H1 (cell line): ENCODE measurements around the gene NRN1L. TPM values are rescaled to one million over a fixed set of nuclear protein-coding genes. Genes with fewer than 3 reads are reported as not detected.

ENCODE experiments used
- CTCF ChIA-PET: fragments of 300-600 bp; sonication (Branson Sonifier 250); formaldehyde crosslinking; loops from one replicate; lab custom pipeline; 2021; ENCODE audit not compliant: partially characterized antibody; lab: Charles Lee
- POLR2A ChIA-PET: fragments of 300-600 bp; sonication (Branson Sonifier 250); formaldehyde crosslinking; loops from one replicate; lab custom pipeline; 2021; ENCODE audit warnings: inconsistent platforms; ENCODE audit not compliant: partially characterized antibody; lab: Charles Lee
- DNase-seq, 2 experiments: peaks; one replicate each; pipeline versions ENCODE4 v3.0.0 to v3.0.0-alpha.2; 2010 to 2022; ENCODE audit warnings: low spot score in 2 of 2, low read depth in 1 of 2, mixed read lengths in 1 of 2
- FAIRE-seq: peaks from 2 replicates; lab custom pipeline; 2011; peaks lifted over from hg19 to GRCh38; lab: Jason Lieb, UNC
- H2AFZ ChIP-seq: 2 replicates; pipeline ENCODE4 v1.8.1; 2012; ENCODE audit warnings: low read length, inconsistent platforms
- H2AK5ac ChIP-seq: 2 replicates; pipeline ENCODE4 v1.6.1; 2013; ENCODE audit warnings: low read depth, low read length
- H2BK120ac ChIP-seq: replicated peaks from 2 replicates; pipeline ENCODE3; 2013; ENCODE audit warnings: low read depth, low read length, inconsistent platforms
- H2BK12ac ChIP-seq: 2 replicates; pipeline ENCODE4 v1.6.1; 2013; ENCODE audit warnings: low read depth, low read length
- H2BK15ac ChIP-seq: 2 replicates; pipeline ENCODE4 v1.6.1; 2013; ENCODE audit warnings: low read length
- H2BK20ac ChIP-seq: 2 replicates; pipeline ENCODE4 v1.6.1; 2013; ENCODE audit warnings: low read length
- H2BK5ac ChIP-seq: 2 replicates; pipeline ENCODE4 v1.6.1; 2013; ENCODE audit warnings: low read depth, low read length
- H3K14ac ChIP-seq: 2 replicates; pipeline ENCODE4 v1.6.1; 2013; ENCODE audit warnings: inconsistent platforms; ENCODE audit not compliant: insufficient read length
- H3K18ac ChIP-seq: 2 replicates; pipeline ENCODE4 v1.6.1; 2013; ENCODE audit warnings: low read length; ENCODE audit errors: extremely low read depth
- H3K23ac ChIP-seq: 2 replicates; pipeline ENCODE4 v1.6.1; 2013; ENCODE audit warnings: inconsistent platforms; ENCODE audit not compliant: insufficient read length
- H3K23me2 ChIP-seq: 2 replicates; pipeline ENCODE4 v1.6.1; 2013; ENCODE audit warnings: low read depth, low read length
- H3K27ac ChIP-seq: 2 replicates; pipeline ENCODE4 v1.6.1; 2011; ENCODE audit warnings: low read depth, low read length, inconsistent platforms
- H3K27me3 ChIP-seq, 4 experiments: replicated peaks in 1 of 4; 1 replicate in 1 of 4; 2 replicates in 3 of 4; pipeline versions ENCODE4 v1.6.1 to v1.8.1; 2011 to 2013; ENCODE audit warnings: low read length in 3 of 4, mild to moderate bottlenecking in 3 of 4, inconsistent platforms in 2 of 4, mixed read lengths in 2 of 4, moderate library complexity in 1 of 4; ENCODE audit not compliant: control insufficient read depth in 3 of 4, insufficient read depth in 3 of 4; ENCODE audit errors: extremely low read depth in 1 of 4
- H3K36me3 ChIP-seq, 4 experiments: 2 replicates each; pipeline versions ENCODE4 v1.6.1 to v1.8.1; 2011 to 2013; ENCODE audit warnings: mild to moderate bottlenecking in 4 of 4, low read length in 3 of 4, moderate library complexity in 2 of 4, control low read depth in 1 of 4, inconsistent platforms in 1 of 4; ENCODE audit not compliant: insufficient read depth in 4 of 4, control insufficient read depth in 2 of 4
- H3K4ac ChIP-seq: replicated peaks from 2 replicates; pipeline ENCODE3; 2013; ENCODE audit warnings: low read length, low read depth, mixed read lengths, inconsistent platforms; ENCODE audit not compliant: insufficient read length
- H3K4me1 ChIP-seq, 4 experiments: replicated peaks in 1 of 4; 1 replicate in 1 of 4; 2 replicates in 3 of 4; pipeline versions ENCODE4 v1.6.1 to v1.8.1; 2011 to 2013; ENCODE audit warnings: low read length in 3 of 4, inconsistent platforms in 2 of 4, mixed read lengths in 1 of 4; ENCODE audit not compliant: insufficient read depth in 4 of 4, control insufficient read depth in 3 of 4
- H3K4me2 ChIP-seq, 2 experiments: 2 replicates each; pipeline versions ENCODE4 v1.6.1 to v1.8.1; 2011 to 2013; ENCODE audit warnings: low read depth in 2 of 2, low read length in 2 of 2, control low read depth in 1 of 2, inconsistent platforms in 1 of 2, mild to moderate bottlenecking in 1 of 2; ENCODE audit not compliant: insufficient read depth in 1 of 2
- H3K4me3 ChIP-seq, 4 experiments: fragments of 200-600, 300-600 bp in 1 of 4; sonication (generic), shearing (Covaris generic), sonication (Bioruptor Twin) in 1 of 4; 2 replicates each; pipeline versions ENCODE4 v1.5.1 to v1.8.1; 2011 to 2016; ENCODE audit warnings: low read length in 4 of 4, low read depth in 3 of 4, control low read depth in 2 of 4, inconsistent platforms in 2 of 4, mild to moderate bottlenecking in 2 of 4, mixed read lengths in 1 of 4, moderate library complexity in 1 of 4; ENCODE audit not compliant: insufficient read depth in 2 of 4; ENCODE audit errors: extremely low read depth in 1 of 4
- H3K56ac ChIP-seq: replicated peaks from 2 replicates; pipeline ENCODE3; 2013; ENCODE audit warnings: low read depth, mild to moderate bottlenecking, mixed read lengths, low read length, inconsistent platforms; ENCODE audit not compliant: insufficient read length
- H3K79me1 ChIP-seq: 2 replicates; pipeline ENCODE4 v1.6.1; 2013; ENCODE audit warnings: low read depth, low read length, control low read depth
- H3K79me2 ChIP-seq, 2 experiments: 2 replicates each; pipeline versions ENCODE4 v1.6.1 to v1.8.1; 2012 to 2013; ENCODE audit warnings: low read length in 2 of 2, mild to moderate bottlenecking in 2 of 2, inconsistent platforms in 1 of 2; ENCODE audit not compliant: insufficient read depth in 2 of 2, control insufficient read depth in 1 of 2
- H3K9ac ChIP-seq, 4 experiments: replicated peaks in 1 of 4; 1 replicate in 1 of 4; 2 replicates in 3 of 4; pipeline versions ENCODE4 v1.6.1 to v1.8.1; 2011 to 2013; ENCODE audit warnings: low read depth in 3 of 4, low read length in 3 of 4, control low read depth in 2 of 4, mild to moderate bottlenecking in 2 of 4, moderate library complexity in 2 of 4, inconsistent platforms in 1 of 4; ENCODE audit errors: extremely low read depth in 1 of 4
- H3K9me3 ChIP-seq, 2 experiments: 2 replicates each; pipeline versions ENCODE4 v1.6.1 to v1.8.1; 2012 to 2013; ENCODE audit warnings: mild to moderate bottlenecking in 2 of 2, moderate library complexity in 2 of 2, control low read depth in 1 of 2, inconsistent platforms in 1 of 2, low read depth in 1 of 2, low read length in 1 of 2, mixed read lengths in 1 of 2; ENCODE audit not compliant: insufficient read depth in 2 of 2
- H4K20me1 ChIP-seq, 2 experiments: replicated peaks in 1 of 2; 2 replicates each; pipeline versions ENCODE3 to v1.8.1; 2011 to 2013; ENCODE audit warnings: inconsistent platforms in 2 of 2, low read length in 2 of 2, mild to moderate bottlenecking in 1 of 2; ENCODE audit not compliant: insufficient read depth in 2 of 2, control insufficient read depth in 1 of 2
- H4K5ac ChIP-seq: 2 replicates; pipeline ENCODE4 v1.6.1; 2013; ENCODE audit warnings: low read length, low read depth, mixed read lengths, inconsistent platforms; ENCODE audit not compliant: insufficient read length
- H4K8ac ChIP-seq: 2 replicates; pipeline ENCODE4 v1.8.0; 2013; ENCODE audit warnings: mild to moderate bottlenecking, moderate library complexity, low read length, inconsistent platforms; ENCODE audit not compliant: insufficient read depth; ENCODE audit errors: extremely low read depth
- H4K91ac ChIP-seq: replicated peaks from 2 replicates; pipeline ENCODE3; 2013; ENCODE audit warnings: low read length, mixed read lengths, inconsistent platforms; ENCODE audit not compliant: insufficient read length
- BCL11A ChIP-seq, 2 experiments: IDR thresholded peaks; one replicate each; pipeline ENCODE4 v1.6.1; 2011; ENCODE audit warnings: low read depth in 2 of 2, low read length in 2 of 2, mild to moderate bottlenecking in 2 of 2
- POLR2A ChIP-seq, 2 experiments: IDR thresholded peaks; 1 replicate in 1 of 2; 2 replicates in 1 of 2; pipeline ENCODE4 v1.6.1; 2011; ENCODE audit warnings: low read depth in 2 of 2, low read length in 2 of 2, mild to moderate bottlenecking in 2 of 2; ENCODE audit errors: control extremely low read depth in 1 of 2
- YY1 ChIP-seq: IDR thresholded peaks from 2 replicates; pipeline ENCODE4 v1.6.1; 2011; ENCODE audit warnings: low read depth, mild to moderate bottlenecking, low read length
- WGBS, 2 experiments: shearing (Covaris generic) in 1 of 2; methylation state at CpG; one replicate each; pipeline versions ENCODE4 v1.1.6 to v1.1.7; 2013 to 2015; ENCODE audit warnings: low lambda C conversion rate in 2 of 2, mixed read lengths in 2 of 2, inconsistent platforms in 1 of 2, low coverage in 1 of 2, missing lambda C conversion rate in 1 of 2; ENCODE audit not compliant: insufficient replicate concordance in 2 of 2, insufficient coverage in 1 of 2, insufficient read length in 1 of 2; ENCODE audit errors: extremely low coverage in 1 of 2, missing lambda C conversion rate in 1 of 2; 5-methylcytosine and 5-hydroxymethylcytosine counted together
- polyA plus RNA-seq, 7 experiments: library from polyadenylated mRNA; depleted of rRNA in 3 of 7; stranded (reverse) in 5 of 7; unstranded in 2 of 7; fragments of >200 nt in 5 of 7; fragments of 200-250 nt in 2 of 7; gene quantifications; 1 replicate in 5 of 7; 2 replicates in 1 of 7; 4 replicates in 1 of 7; pipeline versions ENCODE4 v1.2.1 to v1.2.3, GENCODE V29; 2011 to 2013; ENCODE audit warnings: missing spikeins in 2 of 7, mixed read lengths in 2 of 7
- total RNA-seq: library from RNA; stranded (reverse); fragmentation: NEBNext Ultra II Directional; extraction: Animal tissue kit (Norgen Biotek cat#: 25700); gene quantifications from 2 replicates; pipeline ENCODE4 v1.2.1, GENCODE V29; 2021

The NRN1L gene
- total and polyA plus RNA-seq, 2 of the 8 experiments (the other 6 are each of a cell fraction or from before 2014, with no cell fraction given): 4.1 to 35.2 TPM

GRCh38 chr16:67930678-67931211 lies 46.1 kb downstream of the NRN1L start:
- Histone ChIP-seq H3K27me3 (no peaks in the 10 kb centered on the region), H3K9me3 (no peaks in the 10 kb centered on the region), H3K18ac (no peak overlapping the region), H3K4ac (no peak overlapping the region), H3K79me1 (peaks cover 4% of the 10 kb centered on the region; the same call in 1 of the 2 replicates), H3K4me2 (no peak overlapping the region), H3K56ac (no peak overlapping the region), H3K23me2 (peaks cover 7% of the 10 kb centered on the region), H2BK5ac (0 out of 2 replicates have a peak overlapping the region, but pooled peaks have one; percentile 24), H2BK120ac (no peak overlapping the region), H3K79me2 (no peaks in the 10 kb centered on the region), H4K8ac (no peak overlapping the region), H2AFZ (no peak overlapping the region), H2BK20ac (no peak overlapping the region), H3K4me3 (no peak overlapping the region), H3K27ac (no peak overlapping the region), H3K4me1 (peaks cover 0 to 15% (median 10%) of the 10 kb centered on the region in 4 experiments; a peak in 5 of 7 replicates), H2BK12ac (peak overlapping the region; percentile 50; the same call in 1 of the 2 replicates), H3K9ac (no peak overlapping the region), H4K91ac (no peak overlapping the region), H4K5ac (no peak overlapping the region), H2BK15ac (no peak overlapping the region), H3K14ac (no peak overlapping the region), H3K23ac (no peak overlapping the region), H2AK5ac (no peak overlapping the region), H4K20me1 (peaks cover 3 to 27% of the 10 kb centered on the region in 2 experiments), H3K36me3 (no peaks in the 10 kb centered on the region; a peak in 2 of 8 replicates)
- no peak for FAIRE-seq
- POLR2A ChIA-PET: interaction anchor here (0.6 to 7.5 kb wide), 6 partner anchors 10 to 702 kb away, joined by 3 to 43 read pairs (median 4); partner anchors contain the start of genes LCAT and NRN1L
- no peak for DNase-seq
- WGBS, 2 experiments: 95% methylated on average over 10 of the region's 17 CpGs; no CpG with 5 or more reads in 1 of the 2 experiments
- TF ChIP-seq POLR2A (IDR thresholded peaks at IDR 0.05; ENCODE audit: control extremely low read depth in 1 of 2, low read depth in 2 of 2, low read length in 2 of 2) (peak in 1 of 2 experiments; percentile 22; a peak in 1 of 3 replicates), YY1 (0 out of 2 replicates have a peak, but pooled peaks have one; percentile 41), BCL11A (IDR thresholded peaks at IDR 0.05; ENCODE audit: low read depth in 2 of 2, low read length in 2 of 2) (no peak)
- CTCF ChIA-PET: interaction anchor here (1.0 to 27.1 kb wide), 11 partner anchors 8 to 122 kb away, joined by 3 to 623 read pairs (median 5); partner anchors contain the start of genes EDC4, LCAT, NRN1L and PSKH1
